DOHH2 (cell line): ENCODE data around the gene PLPP3.

Experiments
- H3F3A ChIP-seq: fragments of 200-600 bp; sonication (generic), shearing (Covaris generic); 2 replicates; pipeline ENCODE4 v1.6.0; 2016; ENCODE audit warnings: antibody characterized with exemption, mild to moderate bottlenecking; ENCODE audit not compliant: control insufficient read depth, insufficient read depth
- H3K27ac ChIP-seq: fragments of 200-600 bp; sonication (generic); 2 replicates; pipeline ENCODE4 v1.5.1; 2014; ENCODE audit warnings: low read depth, mild to moderate bottlenecking, low read length, moderate library complexity
- H3K27me3 ChIP-seq: fragments of 200-600 bp; sonication (generic); 2 replicates; pipeline ENCODE4 v1.6.1; 2014; ENCODE audit warnings: mild to moderate bottlenecking, low read length, mixed read lengths; ENCODE audit not compliant: control insufficient read depth
- H3K36me3 ChIP-seq: fragments of 200-600 bp; sonication (generic); 2 replicates; pipeline ENCODE4 v1.6.1; 2014; ENCODE audit warnings: mild to moderate bottlenecking, low read length, moderate library complexity, mixed read lengths; ENCODE audit not compliant: control insufficient read depth
- H3K4me1 ChIP-seq: fragments of 200-600 bp; sonication (generic); 2 replicates; pipeline ENCODE4 v1.6.1; 2014; ENCODE audit warnings: mild to moderate bottlenecking, low read length, mixed read lengths; ENCODE audit not compliant: control insufficient read depth
- H3K4me2 ChIP-seq: fragments of 200-600 bp; sonication (generic); 2 replicates; pipeline ENCODE4 v1.6.0; 2014; ENCODE audit warnings: mild to moderate bottlenecking, low read length, moderate library complexity
- H3K4me3 ChIP-seq: fragments of 200-600 bp; sonication (generic); 2 replicates; pipeline ENCODE4 v1.5.1; 2014; ENCODE audit warnings: mild to moderate bottlenecking, low read length, mixed read lengths
- H3K79me2 ChIP-seq: fragments of 200-600 bp; sonication (generic); 2 replicates; pipeline ENCODE4 v1.6.1; 2014; ENCODE audit warnings: mild to moderate bottlenecking, low read length, mixed read lengths; ENCODE audit not compliant: control insufficient read depth
- H3K9me2 ChIP-seq: fragments of 200-600 bp; sonication (generic); replicated peaks from 2 replicates; pipeline ENCODE4 v1.6.1; 2014; ENCODE audit warnings: mild to moderate bottlenecking, low read length, mixed read lengths; ENCODE audit not compliant: control insufficient read depth
- H3K9me3 ChIP-seq: fragments of 200-600 bp; sonication (generic); 2 replicates; pipeline ENCODE4 v1.6.1; 2014; ENCODE audit warnings: antibody characterized with exemption, low read length, mixed read lengths; ENCODE audit not compliant: control insufficient read depth, insufficient read depth
- H4K20me1 ChIP-seq: fragments of 200-600 bp; sonication (generic); 2 replicates; pipeline ENCODE4 v1.6.0; 2014; ENCODE audit warnings: low read depth, mild to moderate bottlenecking, antibody characterized with exemption, low read length, moderate library complexity; ENCODE audit not compliant: control insufficient read depth, insufficient read depth
- CTCF ChIP-seq: fragments of 200-600 bp; sonication (generic); IDR thresholded peaks from one replicate; pipeline ENCODE4 v1.5.1; 2014; ENCODE audit warnings: antibody characterized with exemption, mild to moderate bottlenecking, low read depth, low read length; ENCODE audit not compliant: poor library complexity, severe bottlenecking
- EZH2phosphoT487 ChIP-seq: fragments of 200-600 bp; sonication (generic); IDR thresholded peaks from 2 replicates; pipeline ENCODE4 v1.6.1; 2017; ENCODE audit warnings: borderline replicate concordance, mild to moderate bottlenecking, antibody characterized with exemption, low read length, moderate library complexity, mixed read lengths

PLPP3 gene

GRCh38 chr1:56543783-56544612, 35.4 kb downstream of the PLPP3 start:
- Histone ChIP-seq H3K4me2 (no peak overlapping the region), H3K9me2 (no peaks in the 10 kb centered on the region), H3K9me3 (no peaks in the 10 kb centered on the region), H3K27ac (no peak overlapping the region), H3F3A (no peaks in the 10 kb centered on the region), H3K27me3 (no peaks in the 10 kb centered on the region), H3K4me1 (no peaks in the 10 kb centered on the region), H4K20me1 (no peaks in the 10 kb centered on the region), H3K79me2 (no peaks in the 10 kb centered on the region), H3K36me3 (no peaks in the 10 kb centered on the region), H3K4me3 (no peak overlapping the region)
- TF ChIP-seq CTCF (no peak), EZH2phosphoT487 (no peak)

GRCh38 chr1:56542651-56543050, 36.7 kb downstream of the PLPP3 start:
- no peaks in the 10 kb centered on the region for H3K79me2 ChIP-seq
- H3K27me3 ChIP-seq: no peaks in the 10 kb centered on the region
- H3K9me3 ChIP-seq: no peaks in the 10 kb centered on the region
- H3K9me2 ChIP-seq: no peaks in the 10 kb centered on the region
- no peak overlapping the region for H3K4me2 ChIP-seq
- TF ChIP-seq EZH2phosphoT487 (no peak), CTCF (no peak)
- H3K27ac ChIP-seq: no peak overlapping the region
- H3K4me3 ChIP-seq: no peak overlapping the region
- no peaks in the 10 kb centered on the region for H3K36me3 ChIP-seq
- H3K4me1 ChIP-seq: no peaks in the 10 kb centered on the region
- H4K20me1 ChIP-seq: no peaks in the 10 kb centered on the region
- no peaks in the 10 kb centered on the region for H3F3A ChIP-seq

DNA sequence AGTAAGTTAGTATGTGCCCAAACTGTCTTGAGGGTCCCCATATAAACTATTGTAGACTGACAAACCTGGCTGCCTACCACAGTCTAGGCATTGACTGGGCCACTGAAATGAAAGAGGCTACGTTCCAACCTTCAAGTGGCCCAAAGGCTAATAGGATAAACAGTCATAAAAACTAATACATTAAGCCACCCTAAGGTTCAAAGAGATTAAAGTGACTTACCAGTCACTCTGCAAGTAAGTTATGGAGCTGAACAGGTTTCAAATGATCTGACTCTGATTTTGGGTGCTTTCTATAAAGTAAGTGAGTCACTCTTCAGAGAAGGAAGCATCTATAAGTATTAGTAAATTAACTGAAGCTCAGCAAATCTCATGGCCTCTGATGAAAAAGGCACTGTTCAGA, 38.0 kb downstream of the PLPP3 start:
- Histone ChIP-seq H3K27me3 (no peaks in the 10 kb centered on the region), H3K79me2 (no peaks in the 10 kb centered on the region), H3F3A (no peaks in the 10 kb centered on the region), H4K20me1 (no peaks in the 10 kb centered on the region), H3K27ac (no peak overlapping the region), H3K4me1 (no peaks in the 10 kb centered on the region), H3K4me2 (no peak overlapping the region), H3K9me3 (no peaks in the 10 kb centered on the region), H3K9me2 (no peaks in the 10 kb centered on the region), H3K4me3 (no peak overlapping the region), H3K36me3 (no peaks in the 10 kb centered on the region)
- TF ChIP-seq EZH2phosphoT487 (no peak), CTCF (no peak)
